Pancreas (tissue), 10 donors: ENCODE measurements around the gene CES2. TPM values are rescaled to one million over a fixed set of nuclear protein-coding genes. Genes with fewer than 3 reads are reported as not detected.

ENCODE experiments used
- ATAC-seq, 4 donors: fragments of 200-7000 bp; cut with Tn5 transposase; one replicate each; pipeline versions ENCODE4 v1.8.0 to v1.9.1; 2020; ENCODE audit warnings: mild to moderate bottlenecking in 4 of 4, moderate library complexity in 4 of 4
- DNase-seq, 6 donors: peaks; one replicate each; pipeline ENCODE4 v3.0.0-alpha.2; 2020
- FAIRE-seq: peaks from 2 replicates; lab custom pipeline; 2012; peaks lifted over from hg19 to GRCh38; lab: Jason Lieb, UNC
- H3K27ac ChIP-seq, 4 donors: fragments of 200-600 bp; sonication (generic); 1 replicate in 3 of 4; 2 replicates in 1 of 4; pipeline versions ENCODE4 v1.5.0 to v1.8.0; 2020
- H3K27me3 ChIP-seq, 4 donors: fragments of 200-600 bp; one replicate each; pipeline ENCODE4 v1.8.0; 2021
- H3K36me3 ChIP-seq, 3 donors: fragments of 200-600 bp; sonication (generic) in 1 of 3; one replicate each; pipeline versions ENCODE4 v1.5.0 to v1.8.0; 2020 to 2021
- H3K4me1 ChIP-seq, 3 donors: fragments of 200-600 bp; one replicate each; pipeline ENCODE4 v1.8.0; 2021
- H3K4me3 ChIP-seq, 4 donors: fragments of 200-600 bp; sonication (generic) in 2 of 4; one replicate each; pipeline versions ENCODE4 v1.5.0 to v1.8.0; 2020 to 2021
- H3K9me3 ChIP-seq, 4 donors: fragments of 200-600 bp; one replicate each; pipeline ENCODE4 v1.8.0; 2021
- WGBS, 2 donors: extraction: QIAGEN DNeasy Blood & Tissue Kit; methylation state at CpG; one replicate each; pipeline ENCODE4 v1.1.7; 2013; 5-methylcytosine and 5-hydroxymethylcytosine counted together
- intact Hi-C, 3 donors: fragments of 100-400 bp; cut with DNase I; formaldehyde crosslinking; loops; one replicate each; pipeline versions ENCODE4 v1.11.1 to v1.14.2; 2022
- polyA plus RNA-seq, 2 donors: library from polyadenylated mRNA; stranded (reverse); fragments of 200-250 nt; gene quantifications; one replicate each; pipeline ENCODE4 v1.2.3, GENCODE V29; 2013
- total RNA-seq, 6 donors: library from RNA; stranded (reverse); fragmentation: NEBNext Ultra II Directional in 4 of 6; extraction: Animal tissue kit (Norgen Biotek cat#: 25700) in 4 of 6; gene quantifications; one replicate each; pipeline versions ENCODE4 v1.2.1 to v1.2.4, GENCODE V29; 2021 to 2023
- TF ChIP-seq, protein P1 (sequence below), 4 donors: fragments of 200-600 bp; sonication (generic) in 3 of 4; IDR thresholded peaks; one replicate each; pipeline versions ENCODE4 v1.5.0 to v1.8.0; 2021; ENCODE audit warnings: antibody characterized with exemption in 4 of 4
- donor health status: healthy with polysubstance abuse.
- donor health status: DM: no; HTN: no; CAD: no; lungs with moderate emphysema.
- donor health status: DM: no; HTN: no; CAD: no.
- donor health status: control.
- donor health status: control.
- donor health status: Bipolar disorder and iron deficiency.
- donor health status: DM: yes; HTN: yes; CAD: no.
- donor health status: DM: no; HTN: no; CAD: no.
- donor health status: DM: no; HTN: no; CAD: no.
- donor health status: DM: yes; HTN: yes; CAD: no.

CES2 gene
- total and polyA plus RNA-seq, 8 donors = 14.3 to 23.1 (median 17.3) TPM

- Histone ChIP-seq H3K36me3 (no peaks in the 10 kb centered on the region), H3K27ac (peak overlapping the region in 1 of 4 donors; percentile 46), H3K9me3 (no peaks in the 10 kb centered on the region), H3K4me3 (peak overlapping the region in 1 of 4 donors; percentile 19), H3K4me1 (no peaks in the 10 kb centered on the region), H3K27me3 (no peaks in the 10 kb centered on the region)
- WGBS, 2 donors = 26 to 33% methylated on average over 5 of the region's 5 CpGs
- intact Hi-C loops = no loop called here
- no peak for FAIRE-seq
- TF ChIP-seq, protein P1, sequence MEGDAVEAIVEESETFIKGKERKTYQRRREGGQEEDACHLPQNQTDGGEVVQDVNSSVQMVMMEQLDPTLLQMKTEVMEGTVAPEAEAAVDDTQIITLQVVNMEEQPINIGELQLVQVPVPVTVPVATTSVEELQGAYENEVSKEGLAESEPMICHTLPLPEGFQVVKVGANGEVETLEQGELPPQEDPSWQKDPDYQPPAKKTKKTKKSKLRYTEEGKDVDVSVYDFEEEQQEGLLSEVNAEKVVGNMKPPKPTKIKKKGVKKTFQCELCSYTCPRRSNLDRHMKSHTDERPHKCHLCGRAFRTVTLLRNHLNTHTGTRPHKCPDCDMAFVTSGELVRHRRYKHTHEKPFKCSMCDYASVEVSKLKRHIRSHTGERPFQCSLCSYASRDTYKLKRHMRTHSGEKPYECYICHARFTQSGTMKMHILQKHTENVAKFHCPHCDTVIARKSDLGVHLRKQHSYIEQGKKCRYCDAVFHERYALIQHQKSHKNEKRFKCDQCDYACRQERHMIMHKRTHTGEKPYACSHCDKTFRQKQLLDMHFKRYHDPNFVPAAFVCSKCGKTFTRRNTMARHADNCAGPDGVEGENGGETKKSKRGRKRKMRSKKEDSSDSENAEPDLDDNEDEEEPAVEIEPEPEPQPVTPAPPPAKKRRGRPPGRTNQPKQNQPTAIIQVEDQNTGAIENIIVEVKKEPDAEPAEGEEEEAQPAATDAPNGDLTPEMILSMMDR (IDR thresholded peaks at IDR 0.05) = no peak
- peak in 3 of 4 donors; percentile 45 to 70 (median 69) for ATAC-seq
- DNase-seq = no peak
Measured at GRCh38 chr16:66961914-66962313, 26.6 kb downstream of the CES2 start.

GRCh38 chr16:66964049-66964448 is 28.7 kb downstream of the CES2 start:
- no peak for FAIRE-seq
- DNase-seq = no peak
- Histone ChIP-seq H3K27ac (no peak overlapping the region), H3K4me3 (no peak overlapping the region), H3K36me3 (no peaks in the 10 kb centered on the region), H3K4me1 (no peaks in the 10 kb centered on the region), H3K9me3 (no peaks in the 10 kb centered on the region), H3K27me3 (no peaks in the 10 kb centered on the region)
- TF ChIP-seq, protein P1 (IDR thresholded peaks at IDR 0.05) = no peak
- ATAC-seq = no peak
- intact Hi-C loops = no loop called here
- WGBS, 2 donors = 57 to 58% methylated on average over 6 of the region's 6 CpGs

DNA sequence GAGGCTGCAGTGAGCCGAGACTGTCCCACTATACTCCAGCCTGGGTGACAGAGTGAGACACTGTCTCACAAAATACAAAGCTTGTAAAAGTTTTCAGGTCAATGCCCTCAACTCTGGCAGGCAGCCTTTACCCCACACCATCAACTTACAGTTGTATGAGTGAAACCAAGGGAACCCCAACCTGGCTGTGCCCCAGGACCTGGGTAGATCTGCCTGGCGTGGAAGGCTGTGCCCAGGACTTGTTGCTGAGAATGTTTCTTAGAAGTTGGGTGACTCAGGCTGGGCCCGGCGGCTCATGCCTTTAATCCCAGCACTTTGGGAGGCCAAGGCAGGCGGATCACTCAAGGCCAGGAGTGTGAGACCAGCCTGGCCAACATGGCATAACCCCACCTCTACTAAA is 33.5 kb downstream of the CES2 start:
- H3K4me1 ChIP-seq = no peaks in the 10 kb centered on the region
- no peak for ATAC-seq
- no peak overlapping the region for H3K27ac ChIP-seq
- FAIRE-seq = no peak
- no peak overlapping the region for H3K4me3 ChIP-seq
- no peak for DNase-seq
- H3K9me3 ChIP-seq = no peaks in the 10 kb centered on the region
- 87 to 89% methylated on average over 5 of the region's 5 CpGs for WGBS, 2 donors
- TF ChIP-seq, protein P1 (IDR thresholded peaks at IDR 0.05) = no peak
- intact Hi-C loops = no loop called here
- H3K27me3 ChIP-seq = no peaks in the 10 kb centered on the region
- no peaks in the 10 kb centered on the region for H3K36me3 ChIP-seq

GRCh38 chr16:66970775-66971720 is 35.7 kb downstream of the CES2 start:
- WGBS, 2 donors = 56 to 66% methylated on average over 10 of the region's 10 CpGs
- Histone ChIP-seq H3K27ac (no peak overlapping the region), H3K9me3 (no peaks in the 10 kb centered on the region), H3K27me3 (no peaks in the 10 kb centered on the region), H3K4me3 (no peak overlapping the region), H3K4me1 (no peaks in the 10 kb centered on the region), H3K36me3 (no peaks in the 10 kb centered on the region)
- TF ChIP-seq, protein P1 (IDR thresholded peaks at IDR 0.05) = no peak
- intact Hi-C loops = loop anchor here (10.0 kb wide), 3 partner anchors 56 to 194 kb away; partner anchors contain the start of genes B3GNT9 (in 1 of the 3), CDH16 (in 1 of the 3), FBXL8 (in 1 of the 3) and HSF4 (in 1 of the 3)
- ATAC-seq (no peak), DNase-seq (no peak), FAIRE-seq (no peak)
